Measurements from ENCODE around the gene NR1D1.

DNA sequence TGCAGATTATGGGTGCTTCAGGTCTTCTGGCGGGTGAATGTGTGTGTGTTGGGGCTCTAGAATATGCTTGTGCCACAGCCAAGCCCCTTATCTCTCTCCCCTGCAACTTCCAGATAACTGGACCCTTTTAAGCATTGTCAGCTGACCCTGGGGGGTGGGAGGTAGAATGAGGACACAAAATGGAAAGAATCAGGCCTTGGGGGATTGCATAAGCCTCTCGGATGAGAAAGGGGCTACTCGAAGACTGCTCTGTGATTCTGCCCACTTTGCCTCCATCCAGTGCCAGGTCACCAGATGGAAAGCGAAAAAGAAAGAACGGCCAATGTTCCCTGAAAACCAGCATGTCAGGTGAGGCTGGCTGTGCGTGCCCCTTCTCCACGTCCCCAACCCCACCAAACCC lies 23.8 kb downstream of the NR1D1 start:
- TF ChIP-seq POLR2A (IDR thresholded peaks at IDR 0.05; ENCODE audit: low read length): no peak
- TF ChIP-seq GATA1 (IDR thresholded peaks at IDR 0.05; ENCODE audit: low read depth, low read length): no peak
